Heart right ventricle (tissue), 16 donors: Measurements from ENCODE around the gene ERGIC1. TPM values are rescaled to one million over a fixed set of nuclear protein-coding genes. Genes with fewer than 3 reads are reported as not detected.

ENCODE experiments used
- ATAC-seq, 8 donors: fragments of 200-7000 bp; cut with Tn5 transposase; one replicate each; pipeline ENCODE4 v1.9.1; 2020; ENCODE audit warnings: mild to moderate bottlenecking in 8 of 8, moderate library complexity in 8 of 8, moderate number of reproducible peaks in 1 of 8
- DNase-seq, 2 donors: peaks; one replicate each; pipeline ENCODE4 v3.0.0-alpha.2; 2020
- H3K27ac ChIP-seq, 10 donors: fragments of 200-600 bp; sonication (generic) in 2 of 10; one replicate each; pipeline versions ENCODE4 v1.5.0 to v1.8.0; 2020 to 2022; ENCODE audit warnings: mild to moderate bottlenecking in 3 of 10
- H3K27me3 ChIP-seq, 7 donors: fragments of 200-600 bp; one replicate each; pipeline ENCODE4 v1.8.0; 2021 to 2022; ENCODE audit warnings: mild to moderate bottlenecking in 2 of 7
- H3K36me3 ChIP-seq, 9 donors: fragments of 200-600 bp; sonication (generic) in 1 of 9; one replicate each; pipeline versions ENCODE4 v1.5.0 to v1.8.0; 2020 to 2022; ENCODE audit warnings: mild to moderate bottlenecking in 2 of 9
- H3K4me1 ChIP-seq, 9 donors: fragments of 200-600 bp; sonication (generic) in 1 of 9; one replicate each; pipeline versions ENCODE4 v1.5.0 to v1.8.0; 2020 to 2022; ENCODE audit warnings: mild to moderate bottlenecking in 4 of 9
- H3K4me3 ChIP-seq, 10 donors: fragments of 200-600 bp; sonication (generic) in 2 of 10; one replicate each; pipeline versions ENCODE4 v1.5.0 to v1.8.0; 2020 to 2022; ENCODE audit warnings: mild to moderate bottlenecking in 7 of 10, moderate library complexity in 2 of 10
- H3K9me3 ChIP-seq, 11 donors: fragments of 200-600 bp in 10 of 11; sonication (generic) in 2 of 11; one replicate each; pipeline versions ENCODE4 v1.5.0 to v1.8.0; 2013 to 2022; ENCODE audit warnings: mild to moderate bottlenecking in 2 of 11, control low read depth in 1 of 11, moderate library complexity in 1 of 11
- WGBS, 2 donors: extraction: QIAGEN DNeasy Blood & Tissue Kit; methylation state at CpG; one replicate each; pipeline ENCODE4 v1.1.7; 2013; ENCODE audit warnings: inconsistent platforms in 1 of 2; 5-methylcytosine and 5-hydroxymethylcytosine counted together
- intact Hi-C, 10 donors: fragments of 100-400 bp; cut with DNase I; formaldehyde crosslinking; loops; one replicate each; pipeline versions ENCODE4 v1.11.1 to v1.14.2; 2022
- polyA plus RNA-seq, 2 donors: library from polyadenylated mRNA; stranded (reverse); fragments of 200-250 nt; gene quantifications; one replicate each; pipeline ENCODE4 v1.2.3, GENCODE V29; 2013
- total RNA-seq, 10 donors: library from RNA; stranded (reverse); fragmentation: NEBNext Ultra II Directional in 3 of 10; extraction: Animal tissue kit (Norgen Biotek cat#: 25700) in 3 of 10; gene quantifications; one replicate each; pipeline versions ENCODE4 v1.2.1 to v1.2.4, GENCODE V29; 2021 to 2023
- TF ChIP-seq, protein P1 (sequence below), 9 donors: fragments of 200-600 bp; sonication (generic) in 2 of 9; IDR thresholded peaks; one replicate each; pipeline versions ENCODE4 v1.5.0 to v1.8.0; 2021 to 2022; ENCODE audit warnings: antibody characterized with exemption in 9 of 9, mild to moderate bottlenecking in 5 of 9, moderate library complexity in 1 of 9
- donor health status: Arrhythmogenic right ventricular cardiomyopathy.
- donor health status: ischemic (EF 13 %, LVEDD 7.1; RV severe dilation, severe dysfunction).
- donor health status: healthy with polysubstance abuse.
- donor health status: DM: no; HTN: yes; CAD: no.
- donor health status: DM: no; HTN: no; CAD: no.
- donor health status: ischemic (EF 25% LVEDD 6.9; RV normal size, moderate dysfunction).
- donor health status: ischemic (EF 25% LVEDD 5.7; RV mildly dilated, moderate dysfunction).
- donor health status: healthy.
- donor health status: DM: yes; HTN: yes; CAD: no.
- donor health status: Ischemic cardiomyopathy.
- donor health status: ischemic (EF 35%, LVEDD 5.7; RV mildly dilated, moderate dysfunction).
- donor health status: nonischemic (EF 11% LVEDD 7.7; RV severe dilation, severe dysfunction).
- donor health status: DM: yes; HTN: yes; CAD: no.
- donor health status: PGD.
- donor health status: ischemic (EF 29% LVEDD 5.4; RV normal size, mild dysfunction).
- donor health status: nonischemic (EF 23%, LVEDD 6.1; RV moderate dilation, normal function).

The ERGIC1 gene
- total and polyA plus RNA-seq, 12 donors = 48.0 to 91.9 (median 72.5) TPM

DNA sequence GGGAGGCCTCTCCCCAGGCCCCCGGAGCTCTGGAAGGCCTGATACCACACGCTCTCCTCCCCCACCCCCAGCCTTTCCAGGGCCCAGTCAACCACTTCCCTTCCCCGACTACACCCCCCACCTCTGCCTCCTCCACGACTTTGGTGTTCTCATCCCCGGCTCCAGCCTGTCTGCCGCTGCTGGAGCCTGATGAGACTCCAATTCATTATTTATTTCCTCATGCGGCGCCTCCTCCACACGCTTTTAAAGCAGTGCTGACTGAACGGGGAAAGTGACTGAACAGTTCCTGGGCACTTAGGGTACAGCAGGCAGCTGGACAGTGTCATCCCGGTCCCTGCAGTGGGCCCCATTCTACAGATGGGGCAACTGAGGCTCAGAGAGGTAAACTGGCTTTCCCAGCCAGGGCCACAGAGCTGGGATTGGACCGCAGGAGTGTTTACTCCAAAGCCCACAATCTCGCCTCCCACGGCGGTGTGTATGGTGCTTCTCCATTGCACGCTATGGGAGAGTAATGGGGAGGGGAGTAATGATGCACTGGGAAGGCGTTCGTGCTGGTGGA, 109.3 kb downstream of the ERGIC1 start:
- Histone ChIP-seq H3K27ac (peak overlapping the region in 4 of 10 donors; percentile 53 to 75 (median 66)), H3K36me3 (peaks cover 0 to 86% (median 7%) of the 10 kb centered on the region in 9 donors), H3K9me3 (no peaks in the 10 kb centered on the region), H3K4me1 (peaks cover 0 to 19% (median 6%) of the 10 kb centered on the region in 9 donors), H3K27me3 (no peaks in the 10 kb centered on the region), H3K4me3 (no peak overlapping the region)
- WGBS, 2 donors = 60 to 69% methylated on average over 18 of the region's 18 CpGs
- DNase-seq (peak in 1 of 2 donors; percentile 61), ATAC-seq (peak in 6 of 8 donors; percentile 42 to 62 (median 54))
- intact Hi-C loops = loop anchor here in 3 of 10 donors (10.0 kb wide), 1 partner anchor 479 kb away; no protein-coding TSS in a partner anchor
- TF ChIP-seq, protein P1, sequence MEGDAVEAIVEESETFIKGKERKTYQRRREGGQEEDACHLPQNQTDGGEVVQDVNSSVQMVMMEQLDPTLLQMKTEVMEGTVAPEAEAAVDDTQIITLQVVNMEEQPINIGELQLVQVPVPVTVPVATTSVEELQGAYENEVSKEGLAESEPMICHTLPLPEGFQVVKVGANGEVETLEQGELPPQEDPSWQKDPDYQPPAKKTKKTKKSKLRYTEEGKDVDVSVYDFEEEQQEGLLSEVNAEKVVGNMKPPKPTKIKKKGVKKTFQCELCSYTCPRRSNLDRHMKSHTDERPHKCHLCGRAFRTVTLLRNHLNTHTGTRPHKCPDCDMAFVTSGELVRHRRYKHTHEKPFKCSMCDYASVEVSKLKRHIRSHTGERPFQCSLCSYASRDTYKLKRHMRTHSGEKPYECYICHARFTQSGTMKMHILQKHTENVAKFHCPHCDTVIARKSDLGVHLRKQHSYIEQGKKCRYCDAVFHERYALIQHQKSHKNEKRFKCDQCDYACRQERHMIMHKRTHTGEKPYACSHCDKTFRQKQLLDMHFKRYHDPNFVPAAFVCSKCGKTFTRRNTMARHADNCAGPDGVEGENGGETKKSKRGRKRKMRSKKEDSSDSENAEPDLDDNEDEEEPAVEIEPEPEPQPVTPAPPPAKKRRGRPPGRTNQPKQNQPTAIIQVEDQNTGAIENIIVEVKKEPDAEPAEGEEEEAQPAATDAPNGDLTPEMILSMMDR (IDR thresholded peaks at IDR 0.05) = no peak

DNA sequence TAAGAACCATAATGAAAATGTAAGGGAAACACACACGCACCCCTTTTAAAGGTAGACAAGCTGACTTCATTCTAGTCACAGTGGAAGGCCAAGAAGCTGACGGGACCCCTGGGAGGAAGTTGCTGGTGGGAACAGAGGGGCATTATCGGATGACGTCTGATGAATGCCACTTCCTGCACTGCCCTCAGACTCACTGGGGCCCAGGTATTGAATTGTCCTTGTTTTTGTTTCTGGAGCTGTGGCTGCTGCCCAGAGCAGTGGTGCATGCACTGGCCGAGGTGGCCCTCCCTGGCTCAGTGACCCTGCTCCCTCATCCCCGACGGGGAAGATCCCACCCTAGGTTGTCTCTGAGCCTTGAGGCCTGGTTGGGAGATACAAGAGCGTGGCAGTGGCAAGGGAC, 109.9 kb downstream of the ERGIC1 start:
- 75 to 81% methylated on average over 8 of the region's 8 CpGs for WGBS, 2 donors
- DNase-seq = no peak
- ATAC-seq = peak in 3 of 8 donors; percentile 5 to 19 (median 8)
- Histone ChIP-seq H3K4me3 (no peak overlapping the region), H3K36me3 (peaks cover 0 to 86% (median 7%) of the 10 kb centered on the region in 9 donors), H3K27me3 (no peaks in the 10 kb centered on the region), H3K27ac (peak overlapping the region in 5 of 10 donors; percentile 26 to 75 (median 64)), H3K9me3 (no peaks in the 10 kb centered on the region), H3K4me1 (peaks cover 0 to 19% (median 6%) of the 10 kb centered on the region in 9 donors)
- TF ChIP-seq, protein P1 (IDR thresholded peaks at IDR 0.05) = no peak
- intact Hi-C loops = loop anchor here in 3 of 10 donors (10.0 kb wide), 1 partner anchor 479 kb away; no protein-coding TSS in a partner anchor

DNA sequence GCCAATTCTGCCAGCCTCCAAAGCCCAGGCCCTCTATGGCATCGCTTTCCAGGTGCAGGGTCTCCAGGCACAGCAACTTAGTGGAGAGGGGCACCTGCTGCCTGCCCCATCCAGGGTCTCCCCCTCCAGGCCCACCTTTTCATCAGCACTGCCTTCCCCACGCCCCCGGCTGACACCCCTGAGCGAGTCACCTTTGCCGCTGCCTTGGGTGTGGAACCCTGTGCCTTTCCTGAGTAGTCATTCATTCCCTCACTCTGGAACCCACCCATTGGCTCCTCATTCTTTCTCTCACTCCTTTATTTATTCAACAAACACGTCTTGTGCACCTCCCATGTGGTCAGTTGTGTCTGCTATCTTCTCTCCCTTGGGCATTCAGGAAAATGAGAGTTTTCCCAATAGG, 110.7 kb downstream of the ERGIC1 start:
- Histone ChIP-seq H3K27ac (peak overlapping the region in 1 of 10 donors; percentile 53), H3K4me3 (no peak overlapping the region), H3K36me3 (peaks cover 0 to 83% (median 7%) of the 10 kb centered on the region in 9 donors), H3K9me3 (no peaks in the 10 kb centered on the region), H3K4me1 (peaks cover 0 to 16% (median 5%) of the 10 kb centered on the region in 9 donors), H3K27me3 (no peaks in the 10 kb centered on the region)
- no peak for DNase-seq
- WGBS, 2 donors = 90 to 94% methylated on average over 6 of the region's 6 CpGs
- intact Hi-C loops = loop anchor here in 4 of 10 donors (5.0 to 10.0 kb wide), 2 partner anchors 472 to 480 kb away; no protein-coding TSS in a partner anchor
- no peak for ATAC-seq
- TF ChIP-seq, protein P1 (IDR thresholded peaks at IDR 0.05) = no peak

DNA sequence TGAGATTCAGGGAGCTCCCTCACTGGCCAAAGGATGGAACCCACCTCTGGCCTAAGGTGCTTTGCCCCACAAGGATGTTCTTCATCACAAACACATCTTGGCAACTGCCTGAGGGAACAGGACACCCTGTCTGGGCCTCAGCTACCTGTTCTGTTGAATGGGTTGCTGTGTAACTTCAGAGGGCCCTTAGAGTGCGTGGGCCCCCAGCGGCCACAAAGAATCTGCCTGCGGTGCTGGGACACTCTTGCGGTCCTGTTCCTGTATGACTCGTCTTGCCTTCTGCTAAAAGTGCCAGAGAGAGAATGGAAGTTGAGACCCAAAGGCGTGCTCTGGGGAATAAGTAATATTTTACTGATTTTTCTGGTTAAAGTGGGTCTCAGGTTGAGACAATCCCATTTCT, 111.1 kb downstream of the ERGIC1 start:
- intact Hi-C loops = loop anchor here in 4 of 10 donors (5.0 to 10.0 kb wide), 2 partner anchors 473 to 480 kb away; no protein-coding TSS in a partner anchor
- DNase-seq = no peak
- 94 to 95% methylated on average over 6 of the region's 6 CpGs for WGBS, 2 donors
- Histone ChIP-seq H3K27me3 (no peaks in the 10 kb centered on the region), H3K9me3 (no peaks in the 10 kb centered on the region), H3K4me3 (no peak overlapping the region), H3K4me1 (peaks cover 0 to 16% (median 4%) of the 10 kb centered on the region in 9 donors), H3K27ac (no peak overlapping the region), H3K36me3 (peaks cover 0 to 79% (median 7%) of the 10 kb centered on the region in 9 donors)
- ATAC-seq = no peak
- TF ChIP-seq, protein P1 (IDR thresholded peaks at IDR 0.05) = no peak
